HepG2 (cell line): ENCODE measurements around the gene DNMT1. TPM values are rescaled to one million over a fixed set of nuclear protein-coding genes. Genes with fewer than 3 reads are reported as not detected.

Experiments
- ZNF446 ChIP-seq: sonication (generic); formaldehyde crosslinking; IDR thresholded peaks from 2 replicates; pipeline ENCODE4 v1.5.0; 2020; ENCODE audit warnings: mild to moderate bottlenecking, missing genetic modification reagents
- ZNF558 ChIP-seq: sonication (generic); formaldehyde crosslinking; IDR thresholded peaks from 2 replicates; pipeline ENCODE4 v1.9.0; 2022; ENCODE audit warnings: mild to moderate bottlenecking, missing genetic modification reagents, borderline replicate concordance
- ZNF670 ChIP-seq: sonication (generic); formaldehyde crosslinking; IDR thresholded peaks from 2 replicates; pipeline ENCODE4 v1.8.0; 2022; ENCODE audit warnings: mild to moderate bottlenecking, missing genetic modification reagents, borderline replicate concordance
- polyA plus RNA-seq, 8 experiments: library from polyadenylated mRNA; depleted of rRNA in 3 of 8; stranded (reverse) in 7 of 8; unstranded in 1 of 8; fragments of >200 nt; fragmentation: Illumina TruSeq in 4 of 8; extraction: Trizol in 4 of 8; gene quantifications; 2 replicates each; pipeline versions ENCODE4 v1.2.1 to v1.2.3, GENCODE V29; 2011 to 2016; ENCODE audit warnings: low read depth in 4 of 8, missing spikeins in 1 of 8, mixed read lengths in 1 of 8; ENCODE audit not compliant: insufficient read depth in 1 of 8
- total RNA-seq, 5 experiments: library from RNA; depleted of rRNA; stranded (reverse); fragments of >200 nt; fragmentation: Illumina TruSeq; extraction: Trizol; gene quantifications; 2 replicates each; pipeline ENCODE4 v1.2.3, GENCODE V29; 2016; ENCODE audit warnings: low read depth in 1 of 5
- TF ChIP-seq, protein P1 (sequence below), 2 experiments: fragments of 450-650 bp in 1 of 2; sonication (generic) in 1 of 2; formaldehyde crosslinking in 1 of 2; IDR thresholded peaks; 2 replicates each; pipeline versions ENCODE4 v1.6.1 to v1.8.0; 2016 to 2022; ENCODE audit warnings: antibody characterized with exemption in 1 of 2, mild to moderate bottlenecking in 1 of 2, missing genetic modification reagents in 1 of 2
- TF ChIP-seq, protein P2 (sequence below): sonication (generic); formaldehyde crosslinking; IDR thresholded peaks from 2 replicates; pipeline ENCODE4 v1.5.1; 2020; ENCODE audit warnings: mild to moderate bottlenecking, missing genetic modification reagents, moderate library complexity
- TF ChIP-seq, protein P3 (sequence below): sonication (generic); formaldehyde crosslinking; IDR thresholded peaks from 2 replicates; pipeline ENCODE4 v1.4.0; 2020; ENCODE audit warnings: missing genetic modification reagents

DNMT1 gene
- total and polyA plus RNA-seq, 2 of the 13 experiments (the other 11 are each of a cell fraction or from before 2014, with no cell fraction given), result 31.2 to 91.1 TPM

DNA sequence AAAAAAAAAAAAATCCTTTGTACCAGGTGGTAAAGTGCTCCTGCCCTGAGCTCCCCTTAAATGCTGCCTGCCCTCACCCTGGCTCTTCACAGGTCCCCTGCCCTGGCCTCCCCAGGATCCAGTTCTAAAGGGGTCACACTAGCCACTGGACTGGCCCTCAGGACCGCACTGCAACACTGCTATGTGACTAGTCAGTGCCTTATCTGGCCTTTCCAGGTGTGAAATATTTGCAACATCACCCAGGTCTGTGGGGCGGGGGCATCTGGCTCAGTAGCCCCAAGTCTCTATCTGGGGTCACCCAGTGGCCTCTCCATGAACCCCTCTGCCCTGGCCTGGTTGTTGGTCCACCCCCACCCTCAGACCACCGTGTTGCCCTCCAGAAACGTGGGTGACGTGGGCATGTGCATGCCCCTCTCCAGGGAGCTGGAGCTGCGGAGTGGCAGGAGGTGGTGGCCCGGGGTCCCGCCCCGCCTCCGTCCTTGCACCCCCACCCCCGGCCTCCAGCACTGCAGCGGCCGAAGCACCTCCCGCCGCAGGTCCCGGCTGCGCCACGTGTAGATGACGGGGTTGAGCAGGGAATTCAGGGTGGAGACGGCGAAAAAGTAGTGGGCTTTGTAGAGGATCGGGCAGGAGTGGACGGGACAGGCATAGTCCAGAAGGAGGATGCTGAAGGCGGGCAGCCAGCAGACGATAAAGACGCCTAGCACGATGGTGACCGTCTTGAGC is 28.9 kb upstream of the DNMT1 start (continued):
- TF ChIP-seq, protein P1, sequence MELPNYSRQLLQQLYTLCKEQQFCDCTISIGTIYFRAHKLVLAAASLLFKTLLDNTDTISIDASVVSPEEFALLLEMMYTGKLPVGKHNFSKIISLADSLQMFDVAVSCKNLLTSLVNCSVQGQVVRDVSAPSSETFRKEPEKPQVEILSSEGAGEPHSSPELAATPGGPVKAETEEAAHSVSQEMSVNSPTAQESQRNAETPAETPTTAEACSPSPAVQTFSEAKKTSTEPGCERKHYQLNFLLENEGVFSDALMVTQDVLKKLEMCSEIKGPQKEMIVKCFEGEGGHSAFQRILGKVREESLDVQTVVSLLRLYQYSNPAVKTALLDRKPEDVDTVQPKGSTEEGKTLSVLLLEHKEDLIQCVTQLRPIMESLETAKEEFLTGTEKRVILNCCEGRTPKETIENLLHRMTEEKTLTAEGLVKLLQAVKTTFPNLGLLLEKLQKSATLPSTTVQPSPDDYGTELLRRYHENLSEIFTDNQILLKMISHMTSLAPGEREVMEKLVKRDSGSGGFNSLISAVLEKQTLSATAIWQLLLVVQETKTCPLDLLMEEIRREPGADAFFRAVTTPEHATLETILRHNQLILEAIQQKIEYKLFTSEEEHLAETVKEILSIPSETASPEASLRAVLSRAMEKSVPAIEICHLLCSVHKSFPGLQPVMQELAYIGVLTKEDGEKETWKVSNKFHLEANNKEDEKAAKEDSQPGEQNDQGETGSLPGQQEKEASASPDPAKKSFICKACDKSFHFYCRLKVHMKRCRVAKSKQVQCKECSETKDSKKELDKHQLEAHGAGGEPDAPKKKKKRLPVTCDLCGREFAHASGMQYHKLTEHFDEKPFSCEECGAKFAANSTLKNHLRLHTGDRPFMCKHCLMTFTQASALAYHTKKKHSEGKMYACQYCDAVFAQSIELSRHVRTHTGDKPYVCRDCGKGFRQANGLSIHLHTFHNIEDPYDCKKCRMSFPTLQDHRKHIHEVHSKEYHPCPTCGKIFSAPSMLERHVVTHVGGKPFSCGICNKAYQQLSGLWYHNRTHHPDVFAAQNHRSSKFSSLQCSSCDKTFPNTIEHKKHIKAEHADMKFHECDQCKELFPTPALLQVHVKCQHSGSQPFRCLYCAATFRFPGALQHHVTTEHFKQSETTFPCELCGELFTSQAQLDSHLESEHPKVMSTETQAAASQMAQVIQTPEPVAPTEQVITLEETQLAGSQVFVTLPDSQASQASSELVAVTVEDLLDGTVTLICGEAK (IDR thresholded peaks at IDR 0.05), result no peak
- TF ChIP-seq, protein P1 (CRISPR knock-in tag; IDR thresholded peaks at IDR 0.05), result no peak
- TF ChIP-seq ZNF670 (CRISPR knock-in tag) (no peak), ZNF558 (CRISPR knock-in tag) (no peak), ZNF446 (CRISPR knock-in tag) (no peak)
- TF ChIP-seq, protein P2, sequence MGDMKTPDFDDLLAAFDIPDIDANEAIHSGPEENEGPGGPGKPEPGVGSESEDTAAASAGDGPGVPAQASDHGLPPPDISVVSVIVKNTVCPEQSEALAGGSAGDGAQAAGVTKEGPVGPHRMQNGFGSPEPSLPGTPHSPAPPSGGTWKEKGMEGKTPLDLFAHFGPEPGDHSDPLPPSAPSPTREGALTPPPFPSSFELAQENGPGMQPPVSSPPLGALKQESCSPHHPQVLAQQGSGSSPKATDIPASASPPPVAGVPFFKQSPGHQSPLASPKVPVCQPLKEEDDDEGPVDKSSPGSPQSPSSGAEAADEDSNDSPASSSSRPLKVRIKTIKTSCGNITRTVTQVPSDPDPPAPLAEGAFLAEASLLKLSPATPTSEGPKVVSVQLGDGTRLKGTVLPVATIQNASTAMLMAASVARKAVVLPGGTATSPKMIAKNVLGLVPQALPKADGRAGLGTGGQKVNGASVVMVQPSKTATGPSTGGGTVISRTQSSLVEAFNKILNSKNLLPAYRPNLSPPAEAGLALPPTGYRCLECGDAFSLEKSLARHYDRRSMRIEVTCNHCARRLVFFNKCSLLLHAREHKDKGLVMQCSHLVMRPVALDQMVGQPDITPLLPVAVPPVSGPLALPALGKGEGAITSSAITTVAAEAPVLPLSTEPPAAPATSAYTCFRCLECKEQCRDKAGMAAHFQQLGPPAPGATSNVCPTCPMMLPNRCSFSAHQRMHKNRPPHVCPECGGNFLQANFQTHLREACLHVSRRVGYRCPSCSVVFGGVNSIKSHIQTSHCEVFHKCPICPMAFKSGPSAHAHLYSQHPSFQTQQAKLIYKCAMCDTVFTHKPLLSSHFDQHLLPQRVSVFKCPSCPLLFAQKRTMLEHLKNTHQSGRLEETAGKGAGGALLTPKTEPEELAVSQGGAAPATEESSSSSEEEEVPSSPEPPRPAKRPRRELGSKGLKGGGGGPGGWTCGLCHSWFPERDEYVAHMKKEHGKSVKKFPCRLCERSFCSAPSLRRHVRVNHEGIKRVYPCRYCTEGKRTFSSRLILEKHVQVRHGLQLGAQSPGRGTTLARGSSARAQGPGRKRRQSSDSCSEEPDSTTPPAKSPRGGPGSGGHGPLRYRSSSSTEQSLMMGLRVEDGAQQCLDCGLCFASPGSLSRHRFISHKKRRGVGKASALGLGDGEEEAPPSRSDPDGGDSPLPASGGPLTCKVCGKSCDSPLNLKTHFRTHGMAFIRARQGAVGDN (CRISPR knock-in tag), result no peak
- TF ChIP-seq, protein P3, sequence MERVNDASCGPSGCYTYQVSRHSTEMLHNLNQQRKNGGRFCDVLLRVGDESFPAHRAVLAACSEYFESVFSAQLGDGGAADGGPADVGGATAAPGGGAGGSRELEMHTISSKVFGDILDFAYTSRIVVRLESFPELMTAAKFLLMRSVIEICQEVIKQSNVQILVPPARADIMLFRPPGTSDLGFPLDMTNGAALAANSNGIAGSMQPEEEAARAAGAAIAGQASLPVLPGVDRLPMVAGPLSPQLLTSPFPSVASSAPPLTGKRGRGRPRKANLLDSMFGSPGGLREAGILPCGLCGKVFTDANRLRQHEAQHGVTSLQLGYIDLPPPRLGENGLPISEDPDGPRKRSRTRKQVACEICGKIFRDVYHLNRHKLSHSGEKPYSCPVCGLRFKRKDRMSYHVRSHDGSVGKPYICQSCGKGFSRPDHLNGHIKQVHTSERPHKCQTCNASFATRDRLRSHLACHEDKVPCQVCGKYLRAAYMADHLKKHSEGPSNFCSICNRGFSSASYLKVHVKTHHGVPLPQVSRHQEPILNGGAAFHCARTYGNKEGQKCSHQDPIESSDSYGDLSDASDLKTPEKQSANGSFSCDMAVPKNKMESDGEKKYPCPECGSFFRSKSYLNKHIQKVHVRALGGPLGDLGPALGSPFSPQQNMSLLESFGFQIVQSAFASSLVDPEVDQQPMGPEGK (CRISPR knock-in tag), result no peak
